Urothelium cell line (cell line): ENCODE results near the gene SELENOO.
"Not testable (repeated sequence)": the region's sequence is repeated elsewhere in the genome, so short reads cannot be mapped to it uniquely, and the experiment has no call there.

Experiments
- DNase-seq: peaks from one replicate; pipeline ENCODE4 v3.0.0; 2011; ENCODE audit warnings: low spot score, mixed read lengths
- FAIRE-seq: peaks from 2 replicates; lab custom pipeline; 2011; peaks lifted over from hg19 to GRCh38; lab: Jason Lieb, UNC

Gene SELENOO

DNA sequence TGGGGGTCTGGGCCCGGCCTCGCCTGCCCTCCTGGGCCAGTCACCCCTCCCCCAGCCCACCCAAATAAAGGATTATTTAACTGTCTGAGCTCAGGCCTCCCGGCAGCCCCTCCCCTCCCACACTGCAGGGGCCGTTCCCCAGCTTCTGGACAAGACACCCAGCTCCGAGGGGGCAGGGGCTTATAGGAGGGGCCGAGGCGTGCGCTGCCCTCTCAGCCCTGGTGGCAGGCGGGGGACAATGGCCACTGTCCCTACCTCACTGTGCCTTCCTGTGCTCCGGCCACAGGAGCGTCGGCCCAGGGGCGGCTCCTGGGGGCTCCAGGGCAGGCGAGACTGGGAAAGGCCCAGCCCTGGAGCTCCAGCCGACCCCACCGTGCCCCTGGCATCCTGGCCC is 2.2 kb upstream of the SELENOO start:
- FAIRE-seq (no peak), DNase-seq (no peak)

DNA sequence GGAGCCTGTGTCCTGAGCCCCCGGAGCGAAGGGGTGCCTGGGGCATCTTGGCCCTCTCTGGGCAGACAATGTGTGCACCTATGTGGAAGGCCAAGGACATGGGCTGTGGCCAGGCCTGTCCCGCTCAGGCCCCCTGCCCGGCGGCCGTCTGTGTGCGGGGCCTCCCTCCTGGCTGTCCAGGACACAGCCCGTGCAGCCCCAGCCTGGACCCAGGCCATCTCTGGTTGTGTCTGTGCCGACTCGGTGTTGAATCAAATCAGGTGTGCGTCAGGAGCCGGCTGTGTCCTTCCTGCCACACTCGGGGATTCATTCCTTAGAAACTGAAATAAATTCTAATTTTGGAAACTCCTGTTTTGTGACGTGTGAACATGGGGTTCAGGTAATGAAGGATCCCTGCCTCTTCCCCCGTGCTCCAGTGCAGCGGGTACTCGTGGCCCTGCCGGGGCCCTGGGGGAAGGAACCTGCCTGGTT is 1.5 kb upstream of the SELENOO start:
- DNase-seq (no peak), FAIRE-seq (no peak)

GRCh38 chr22:50199829-50200460 is 866 bp upstream of the SELENOO start:
- DNase-seq (no peak), FAIRE-seq (no peak)

DNA sequence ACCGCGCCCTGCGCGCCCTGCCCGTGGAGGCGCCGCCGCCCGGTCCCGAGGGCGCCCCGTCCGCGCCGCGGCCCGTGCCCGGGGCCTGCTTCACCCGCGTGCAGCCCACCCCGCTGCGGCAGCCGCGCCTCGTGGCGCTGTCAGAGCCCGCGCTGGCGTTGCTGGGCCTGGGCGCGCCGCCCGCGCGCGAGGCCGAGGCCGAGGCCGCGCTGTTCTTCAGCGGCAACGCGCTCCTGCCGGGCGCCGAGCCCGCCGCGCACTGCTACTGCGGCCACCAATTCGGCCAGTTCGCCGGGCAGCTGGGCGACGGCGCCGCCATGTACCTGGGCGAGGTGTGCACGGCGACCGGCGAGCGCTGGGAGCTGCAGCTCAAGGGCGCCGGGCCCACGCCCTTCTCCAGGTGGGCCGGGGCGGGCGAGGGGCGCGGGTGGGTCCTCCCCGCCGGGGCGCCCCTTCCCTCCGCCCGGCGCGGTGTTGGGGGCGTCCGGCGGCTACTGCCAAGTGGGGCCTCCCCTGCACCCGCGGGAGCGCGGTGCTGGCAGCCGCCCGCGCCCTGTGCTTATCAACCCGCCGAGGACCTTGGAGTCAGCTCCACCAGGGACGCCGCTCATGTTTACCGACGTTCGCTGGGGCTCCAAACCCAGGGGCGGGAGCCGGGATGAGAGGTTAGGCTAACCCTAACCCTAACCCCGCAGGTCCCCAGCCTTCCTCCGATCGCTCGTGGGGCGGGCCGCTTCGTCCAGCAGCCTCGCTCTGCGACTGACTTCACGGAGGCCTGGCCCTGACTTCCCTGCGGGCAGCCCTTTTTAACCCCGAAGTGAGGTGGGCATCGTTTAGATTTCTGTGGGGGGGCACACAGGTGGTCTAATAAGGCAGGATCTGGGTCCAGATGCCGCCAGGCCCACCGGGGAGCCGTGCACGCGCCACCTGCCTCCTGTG is 649 bp downstream of the SELENOO start:
- DNase-seq (peak; percentile 40), FAIRE-seq (no peak)

- no peak for DNase-seq
- FAIRE-seq, result no peak
Observed at GRCh38 chr22:50202130-50202666, 1.4 kb downstream of the SELENOO start.

DNA sequence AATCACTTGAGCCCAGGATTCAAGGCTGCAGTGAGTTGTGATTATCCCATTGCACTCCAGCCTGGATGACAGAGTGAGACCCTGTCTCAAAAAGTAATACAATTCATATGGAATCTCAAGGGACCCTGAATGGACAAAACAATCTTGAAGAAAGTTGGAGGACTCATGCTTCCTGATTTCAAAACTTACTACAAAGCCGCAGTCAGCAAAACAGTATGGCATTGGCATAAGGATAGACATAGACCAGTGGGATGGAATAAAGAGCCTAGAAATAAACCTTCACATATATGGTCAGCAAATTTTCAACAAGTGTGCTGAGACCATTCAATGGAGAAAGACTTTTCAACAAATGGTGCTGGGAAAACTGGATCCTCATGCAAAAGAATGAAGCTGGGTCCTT is 2.5 kb downstream of the SELENOO start:
- FAIRE-seq, result no peak
- no peak for DNase-seq

GRCh38 chr22:50204571-50204970 is 3.8 kb downstream of the SELENOO start:
- DNase-seq, result no peak
- peak; percentile 20 for FAIRE-seq

DNA sequence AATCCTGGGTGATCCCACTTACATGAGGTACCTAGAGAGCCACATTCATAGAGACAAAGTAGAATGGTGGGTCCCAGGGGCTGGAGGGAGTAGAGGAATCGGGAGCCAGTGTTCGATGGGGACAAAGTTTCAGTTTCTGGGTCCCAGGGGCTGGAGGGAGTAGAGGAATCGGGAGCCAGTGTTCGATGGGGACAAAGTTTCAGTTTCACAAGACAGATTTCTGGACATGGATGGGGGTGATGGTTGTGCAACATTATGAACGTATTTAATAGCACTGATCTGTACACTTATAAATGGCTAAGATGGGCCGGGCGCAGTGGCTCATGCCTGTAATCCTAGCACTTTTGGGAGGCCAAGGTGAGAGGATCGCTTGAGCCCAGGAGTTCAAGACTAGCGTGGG is 4.2 kb downstream of the SELENOO start:
- not testable (repeated sequence) for DNase-seq, FAIRE-seq

GRCh38 chr22:50205781-50206569 is 5.2 kb downstream of the SELENOO start:
- no peak for DNase-seq
- no peak for FAIRE-seq

DNA sequence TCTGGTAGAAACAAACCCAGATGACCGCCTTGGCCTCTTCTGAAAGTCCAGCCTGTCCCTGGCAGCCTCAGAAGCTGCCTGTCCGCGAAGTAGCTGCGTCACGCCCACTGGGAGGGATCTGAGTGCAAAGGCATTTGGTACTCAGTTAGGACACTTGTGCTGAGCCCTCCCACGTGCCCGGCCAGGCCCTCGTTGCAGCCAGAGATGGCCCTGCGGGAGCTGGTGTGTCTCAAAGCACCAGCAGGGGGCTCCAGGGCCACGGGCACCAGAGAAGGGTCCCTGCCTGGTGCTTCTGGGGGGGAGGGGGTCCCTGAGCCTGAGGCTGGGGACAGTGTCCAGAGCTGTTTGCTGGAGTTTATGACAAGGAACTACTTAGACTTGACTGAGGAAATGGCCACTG is 5.8 kb downstream of the SELENOO start:
- FAIRE-seq (no peak), DNase-seq (peak; percentile 68)

- DNase-seq, result no peak
- FAIRE-seq, result no peak
Observed at GRCh38 chr22:50207383-50208140, 6.8 kb downstream of the SELENOO start.

DNA sequence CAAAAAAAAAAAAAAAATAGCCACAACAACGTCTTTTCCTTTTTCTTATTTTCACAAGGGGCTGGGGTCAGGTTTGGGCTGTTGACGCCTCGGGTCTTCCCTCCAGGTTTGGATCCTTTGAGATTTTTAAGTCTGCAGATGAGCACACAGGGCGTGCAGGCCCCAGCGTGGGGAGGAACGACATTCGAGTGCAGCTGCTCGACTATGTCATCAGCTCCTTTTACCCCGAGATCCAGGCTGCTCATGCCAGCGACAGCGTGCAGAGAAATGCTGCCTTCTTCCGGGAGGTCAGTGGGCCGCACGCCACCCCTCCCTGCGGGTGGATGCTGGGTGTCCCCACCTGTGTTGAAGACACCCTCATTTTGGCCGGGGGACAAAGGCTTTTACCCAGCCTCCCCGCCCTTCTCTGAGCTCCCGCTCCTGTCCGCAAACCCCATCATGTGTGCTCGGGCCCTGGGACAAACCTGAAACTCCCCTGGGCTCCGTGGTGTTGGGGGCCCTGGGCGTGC is 7.7 kb downstream of the SELENOO start:
- no peak for FAIRE-seq

DNA sequence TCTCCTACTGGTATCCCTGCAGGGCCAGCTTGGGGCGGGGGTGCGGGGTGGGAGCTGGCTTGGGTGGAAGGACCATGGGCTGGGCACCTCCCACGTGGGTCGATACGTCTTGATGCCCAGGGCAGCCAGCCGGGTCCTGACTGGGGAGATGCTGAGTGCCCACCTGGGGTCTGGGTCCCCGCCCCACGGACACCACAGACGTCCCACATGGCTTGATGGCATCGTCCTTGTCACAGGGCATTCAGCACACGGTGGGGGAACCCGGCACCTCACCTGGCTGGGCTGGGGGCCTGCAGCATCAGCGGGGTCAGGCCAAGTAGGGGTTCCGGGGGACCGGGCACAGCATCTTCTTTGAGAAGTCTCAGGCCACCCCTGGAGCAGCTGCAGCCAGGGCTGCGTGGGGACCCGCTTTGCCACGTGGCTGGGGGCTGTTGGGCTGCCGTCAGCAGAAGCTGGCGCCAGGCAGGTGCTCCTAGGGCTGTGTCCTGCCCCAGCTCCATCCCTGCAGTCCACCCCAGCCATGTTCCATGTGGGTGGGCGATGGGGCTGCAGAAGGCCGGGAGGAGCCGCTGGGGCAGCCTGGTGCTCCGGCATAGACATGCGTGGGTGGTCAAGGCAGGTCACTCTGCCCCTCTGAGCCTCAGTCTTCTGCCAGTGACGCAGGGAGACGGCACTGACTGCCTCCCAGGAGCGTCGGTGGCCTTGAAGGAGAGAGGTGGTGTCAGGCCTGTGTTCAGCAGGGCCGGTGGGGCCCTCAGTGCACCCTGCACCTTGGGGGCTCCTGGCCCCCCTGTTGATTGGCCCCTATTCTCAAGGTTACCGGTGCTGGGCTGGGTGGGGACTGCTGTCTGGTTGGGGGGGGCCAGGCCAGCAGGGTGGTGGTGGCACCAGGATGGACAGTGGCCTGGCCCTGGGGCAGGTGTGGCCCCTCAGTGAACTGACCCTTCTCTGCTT is 8.4 kb downstream of the SELENOO start:
- FAIRE-seq (peak; percentile 32), DNase-seq (no peak)

More for the DNA sequence above, 7.7 kb downstream of the SELENOO start:
- DNase-seq, result no peak

DNA sequence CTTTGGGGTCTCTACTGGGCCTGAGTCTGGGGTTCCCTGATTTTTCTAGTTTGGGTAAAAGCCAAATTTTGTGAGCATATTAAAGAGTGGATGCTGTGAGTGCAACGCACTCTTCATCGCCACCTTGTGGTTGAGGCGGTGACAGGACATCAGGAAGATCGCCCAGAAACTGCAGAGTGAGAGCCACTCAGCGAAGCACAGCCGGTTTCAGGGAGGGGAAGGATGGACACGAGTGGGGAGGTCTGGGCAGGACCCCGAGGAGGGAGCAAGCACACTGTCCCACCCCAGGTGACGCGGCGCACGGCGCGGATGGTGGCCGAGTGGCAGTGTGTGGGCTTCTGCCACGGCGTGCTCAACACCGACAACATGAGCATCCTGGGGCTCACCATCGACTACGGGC is 9.1 kb downstream of the SELENOO start:
- FAIRE-seq (peak; percentile 82), DNase-seq (peak; percentile 78)

DNA sequence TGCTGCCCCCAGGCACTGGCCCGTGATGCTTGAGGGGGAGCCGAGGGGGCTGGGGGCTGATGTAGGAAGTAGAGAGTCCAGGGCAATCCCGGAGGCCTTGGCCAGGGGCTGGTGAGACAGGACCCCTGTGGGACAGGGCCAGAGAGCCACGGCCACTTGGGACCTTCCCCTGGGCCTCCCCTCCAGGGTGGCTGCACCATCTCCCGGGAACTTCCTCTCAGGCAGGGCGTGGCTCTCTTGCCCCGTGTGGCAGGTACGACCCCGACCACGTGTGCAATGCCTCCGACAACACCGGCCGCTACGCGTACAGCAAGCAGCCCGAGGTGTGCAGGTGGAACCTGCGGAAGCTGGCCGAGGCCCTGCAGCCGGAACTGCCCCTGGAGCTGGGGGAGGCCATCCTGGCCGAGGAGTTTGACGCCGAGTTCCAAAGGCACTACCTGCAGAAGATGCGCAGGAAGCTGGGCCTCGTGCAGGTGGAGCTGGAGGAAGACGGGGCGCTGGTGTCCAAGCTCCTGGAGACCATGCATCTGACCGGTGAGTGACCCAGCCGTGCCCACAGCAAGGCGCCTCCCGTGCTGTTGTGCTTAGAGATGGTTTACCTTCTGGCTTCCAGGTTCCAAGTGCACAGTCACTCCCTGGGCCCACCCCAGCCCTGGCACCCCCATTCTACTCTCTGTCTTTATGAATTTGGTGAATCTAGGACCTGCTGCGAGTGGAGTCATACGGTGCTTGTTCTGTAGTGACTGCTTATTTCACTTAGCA is 9.7 kb downstream of the SELENOO start:
- no peak for DNase-seq
- FAIRE-seq, result no peak

DNA sequence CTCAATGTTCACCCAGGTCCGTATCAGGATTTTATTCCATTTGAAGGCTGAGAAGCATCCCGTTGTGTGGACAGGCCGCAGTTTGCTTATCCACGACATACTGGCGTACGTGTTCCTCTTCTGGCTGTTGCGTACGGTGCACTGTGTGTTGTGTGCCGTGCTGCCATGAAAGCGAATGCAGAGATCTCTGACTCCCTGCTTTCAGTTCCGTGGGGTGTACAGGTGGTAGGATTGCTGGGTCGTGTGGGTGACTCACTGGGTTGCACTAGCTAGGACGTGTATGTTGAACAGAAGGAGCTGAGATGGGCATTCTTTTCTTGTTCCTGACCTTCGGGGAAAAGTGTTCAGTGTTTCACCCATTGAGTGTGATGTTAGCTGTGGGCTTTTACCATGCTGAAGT is 10.3 kb downstream of the SELENOO start:
- no peak for DNase-seq
- FAIRE-seq, result no peak

GRCh38 chr22:50213263-50213662 is 12.5 kb downstream of the SELENOO start:
- FAIRE-seq (no peak), DNase-seq (no peak)
